Natural killer cell (primary cell): ENCODE measurements around the gene SCFD2. TPM values are rescaled to one million over a fixed set of nuclear protein-coding genes. Genes with fewer than 3 reads are reported as not detected.
"Not testable (repeated sequence)": the region's sequence is repeated elsewhere in the genome, so short reads cannot be mapped to it uniquely, and the experiment has no call there.

Experiments used
- ATAC-seq, 3 donors: fragments of 150-1000 bp in 2 of 3; fragments of 200-7000 bp in 1 of 3; cut with Tn5 transposase; 1 replicate in 1 of 3; 2 replicates in 2 of 3; pipeline ENCODE4 v1.10.0; 2021; ENCODE audit warnings: mild to moderate bottlenecking in 2 of 3, moderate library complexity in 2 of 3
- DNase-seq, 2 donors: peaks; one replicate each; pipeline versions ENCODE4 v3.0.0 to v3.0.0-alpha.2; 2013 to 2021; ENCODE audit warnings: mixed read lengths in 1 of 2
- H3K27ac ChIP-seq: one replicate; pipeline ENCODE4 v1.5.1; 2013; ENCODE audit warnings: mild to moderate bottlenecking, low read length
- H3K27me3 ChIP-seq: one replicate; pipeline ENCODE4 v1.6.1; 2013; ENCODE audit warnings: low read length; ENCODE audit not compliant: control insufficient read depth, insufficient read depth
- H3K36me3 ChIP-seq: one replicate; pipeline ENCODE4 v1.6.1; 2013; ENCODE audit warnings: low read length; ENCODE audit not compliant: control insufficient read depth, insufficient read depth
- H3K4me1 ChIP-seq: one replicate; pipeline ENCODE4 v1.6.1; 2013; ENCODE audit warnings: low read length; ENCODE audit not compliant: control insufficient read depth, insufficient read depth
- H3K4me3 ChIP-seq: one replicate; pipeline ENCODE4 v1.5.1; 2013; ENCODE audit warnings: low read length
- H3K9me3 ChIP-seq: one replicate; pipeline ENCODE4 v1.6.1; 2013; ENCODE audit warnings: low read length; ENCODE audit not compliant: control insufficient read depth, insufficient read depth
- H3K27ac Mint-ChIP-seq, 2 donors: one replicate each; pipeline ENCODE4 v1.8.0; 2022; ENCODE audit warnings: mild to moderate bottlenecking in 2 of 2, mixed read lengths in 2 of 2, moderate library complexity in 1 of 2
- H3K27me3 Mint-ChIP-seq, 2 donors: one replicate each; pipeline ENCODE4 v1.8.0; 2022; ENCODE audit warnings: low read depth in 2 of 2, mixed read lengths in 2 of 2
- H3K36me3 Mint-ChIP-seq: one replicate; pipeline ENCODE4 v1.8.0; 2022; ENCODE audit warnings: mixed read lengths
- H3K4me1 Mint-ChIP-seq, 2 donors: one replicate each; pipeline ENCODE4 v1.8.0; 2022; ENCODE audit warnings: mixed read lengths in 2 of 2
- H3K4me3 Mint-ChIP-seq: one replicate; pipeline ENCODE4 v1.8.0; 2022; ENCODE audit warnings: mild to moderate bottlenecking, moderate library complexity, mixed read lengths
- H3K9me3 Mint-ChIP-seq, 2 donors: one replicate each; pipeline ENCODE4 v1.8.0; 2022; ENCODE audit warnings: mixed read lengths in 2 of 2
- WGBS: methylation state at CpG from one replicate; pipeline ENCODE4 v1.1.7; 2013; ENCODE audit warnings: missing lambda C conversion rate; ENCODE audit not compliant: insufficient coverage; 5-methylcytosine and 5-hydroxymethylcytosine counted together
- intact Hi-C: fragments of 100-400 bp; cut with micrococcal nuclease; formaldehyde crosslinking; loops from one replicate; pipeline ENCODE4 v1.14.2; 2022
- total RNA-seq, 4 donors: library from RNA; stranded (reverse); fragments of 120-200 nt in 1 of 4; gene quantifications; one replicate each; pipeline versions ENCODE4 v1.2.3 to v1.2.4, GENCODE V29; 2013 to 2022
- TF ChIP-seq, protein P1 (sequence below): fragments of 200-600 bp; IDR thresholded peaks from one replicate; pipeline ENCODE4 v1.8.0; 2022; ENCODE audit warnings: antibody characterized with exemption

Gene SCFD2
- total RNA-seq, 3 donors from 2014 or later (not counting 1 experiment from before 2014, with no cell fraction given): 26.4 to 29.4 (median 28.9) TPM

DNA sequence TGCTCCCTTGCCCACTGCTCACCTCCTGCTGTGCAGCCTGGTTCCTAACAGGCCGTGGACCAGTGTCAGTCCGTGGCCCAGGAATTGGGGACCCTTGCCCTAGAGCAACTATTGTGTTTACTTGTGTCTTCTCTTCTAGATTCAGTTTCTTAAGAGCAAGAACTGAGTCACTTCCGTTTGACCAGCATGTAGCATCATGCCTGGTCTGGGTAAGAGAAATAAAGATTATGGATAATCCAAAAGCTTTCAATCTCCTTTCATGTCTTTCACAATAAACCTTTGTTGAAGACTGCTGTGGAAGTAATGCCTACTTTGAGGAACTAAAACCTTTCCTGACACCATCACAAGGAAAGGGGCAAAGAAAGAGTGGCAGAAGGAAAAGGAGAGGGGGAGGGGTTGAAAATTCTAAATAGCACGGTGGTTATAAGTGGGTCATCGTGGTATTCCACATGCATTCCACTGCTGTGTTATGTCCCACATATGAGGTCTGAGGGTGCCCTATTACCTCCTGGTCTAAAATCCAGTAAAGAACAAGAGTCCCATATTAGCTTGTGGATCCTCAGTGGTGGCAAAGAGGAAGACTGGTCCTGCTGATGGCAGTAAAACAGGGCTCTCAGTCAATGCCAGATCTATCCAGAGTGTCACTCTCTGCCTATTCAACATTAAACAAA is 370.4 kb downstream of the SCFD2 start:
- ATAC-seq (no peak), DNase-seq (no peak)
- intact Hi-C loops: no loop called here
- Histone ChIP-seq H3K4me1 (peaks cover 3% of the 10 kb centered on the region), H3K27ac (no peak overlapping the region), H3K27me3 (no peaks in the 10 kb centered on the region), H3K9me3 (no peaks in the 10 kb centered on the region), H3K4me3 (no peak overlapping the region), H3K36me3 (no peaks in the 10 kb centered on the region)
- Mint-ChIP-seq H3K4me3 (no peak overlapping the region), H3K4me1 (peaks cover 18 to 25% of the 10 kb centered on the region in 2 donors), H3K27ac (no peak overlapping the region), H3K27me3 (no peaks in the 10 kb centered on the region), H3K36me3 (no peaks in the 10 kb centered on the region), H3K9me3 (no peaks in the 10 kb centered on the region)
- TF ChIP-seq, protein P1, sequence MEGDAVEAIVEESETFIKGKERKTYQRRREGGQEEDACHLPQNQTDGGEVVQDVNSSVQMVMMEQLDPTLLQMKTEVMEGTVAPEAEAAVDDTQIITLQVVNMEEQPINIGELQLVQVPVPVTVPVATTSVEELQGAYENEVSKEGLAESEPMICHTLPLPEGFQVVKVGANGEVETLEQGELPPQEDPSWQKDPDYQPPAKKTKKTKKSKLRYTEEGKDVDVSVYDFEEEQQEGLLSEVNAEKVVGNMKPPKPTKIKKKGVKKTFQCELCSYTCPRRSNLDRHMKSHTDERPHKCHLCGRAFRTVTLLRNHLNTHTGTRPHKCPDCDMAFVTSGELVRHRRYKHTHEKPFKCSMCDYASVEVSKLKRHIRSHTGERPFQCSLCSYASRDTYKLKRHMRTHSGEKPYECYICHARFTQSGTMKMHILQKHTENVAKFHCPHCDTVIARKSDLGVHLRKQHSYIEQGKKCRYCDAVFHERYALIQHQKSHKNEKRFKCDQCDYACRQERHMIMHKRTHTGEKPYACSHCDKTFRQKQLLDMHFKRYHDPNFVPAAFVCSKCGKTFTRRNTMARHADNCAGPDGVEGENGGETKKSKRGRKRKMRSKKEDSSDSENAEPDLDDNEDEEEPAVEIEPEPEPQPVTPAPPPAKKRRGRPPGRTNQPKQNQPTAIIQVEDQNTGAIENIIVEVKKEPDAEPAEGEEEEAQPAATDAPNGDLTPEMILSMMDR: no peak
- 79% methylated on average over 5 of the region's 5 CpGs for WGBS

DNA sequence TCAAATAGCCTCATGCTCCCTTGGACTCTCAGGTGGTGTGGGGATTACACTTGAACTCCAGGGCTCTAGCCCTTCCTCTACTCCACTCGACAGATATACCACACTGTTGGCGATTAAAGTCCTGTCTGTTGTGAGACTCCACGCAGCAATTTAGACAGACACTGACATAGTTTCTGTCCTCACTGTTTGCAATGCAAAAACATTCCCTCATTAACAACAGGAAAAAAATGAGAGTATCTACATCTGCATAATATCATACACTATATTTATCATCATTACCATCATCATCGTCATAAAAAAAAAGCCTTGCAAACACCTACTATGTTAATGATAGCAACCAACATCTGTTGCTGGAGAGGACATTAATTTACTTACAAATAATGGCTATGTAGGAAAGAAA is 371.3 kb downstream of the SCFD2 start:
- no peak overlapping the region for H3K4me3 Mint-ChIP-seq
- WGBS: 94% methylated on average over 3 of the region's 4 CpGs
- H3K36me3 Mint-ChIP-seq: no peaks in the 10 kb centered on the region
- H3K27ac Mint-ChIP-seq: no peak overlapping the region
- Histone ChIP-seq H3K4me3 (no peak overlapping the region), H3K4me1 (peaks cover 3% of the 10 kb centered on the region), H3K9me3 (no peaks in the 10 kb centered on the region), H3K36me3 (no peaks in the 10 kb centered on the region), H3K27me3 (no peaks in the 10 kb centered on the region), H3K27ac (no peak overlapping the region)
- peaks cover 14 to 22% of the 10 kb centered on the region in 2 donors for H3K4me1 Mint-ChIP-seq
- TF ChIP-seq, protein P1: no peak
- DNase-seq (no peak), ATAC-seq (no peak)
- intact Hi-C loops: no loop called here
- no peaks in the 10 kb centered on the region for H3K27me3 Mint-ChIP-seq
- H3K9me3 Mint-ChIP-seq: no peaks in the 10 kb centered on the region

DNA sequence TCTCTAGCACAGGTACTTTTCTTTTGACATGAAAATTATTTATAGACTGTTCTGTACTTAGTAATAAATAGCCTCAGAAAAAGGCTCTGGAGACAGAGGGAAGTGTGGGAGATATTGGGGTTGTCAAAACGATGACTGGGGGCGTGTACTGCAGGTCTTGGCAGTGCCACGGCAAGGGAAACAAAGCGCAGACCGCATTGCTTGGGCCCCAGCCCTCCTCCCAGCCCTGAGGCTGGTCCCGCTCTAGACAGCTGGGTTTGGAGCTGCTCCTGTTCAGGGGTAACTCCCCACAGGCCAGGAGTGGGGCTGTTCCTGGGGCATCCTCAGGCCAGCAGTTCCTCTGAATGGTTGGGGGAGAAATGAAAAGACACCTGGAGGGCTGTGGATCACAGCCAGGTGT is 372.1 kb downstream of the SCFD2 start:
- peaks cover 6 to 14% of the 10 kb centered on the region in 2 donors for H3K4me1 Mint-ChIP-seq

DNA sequence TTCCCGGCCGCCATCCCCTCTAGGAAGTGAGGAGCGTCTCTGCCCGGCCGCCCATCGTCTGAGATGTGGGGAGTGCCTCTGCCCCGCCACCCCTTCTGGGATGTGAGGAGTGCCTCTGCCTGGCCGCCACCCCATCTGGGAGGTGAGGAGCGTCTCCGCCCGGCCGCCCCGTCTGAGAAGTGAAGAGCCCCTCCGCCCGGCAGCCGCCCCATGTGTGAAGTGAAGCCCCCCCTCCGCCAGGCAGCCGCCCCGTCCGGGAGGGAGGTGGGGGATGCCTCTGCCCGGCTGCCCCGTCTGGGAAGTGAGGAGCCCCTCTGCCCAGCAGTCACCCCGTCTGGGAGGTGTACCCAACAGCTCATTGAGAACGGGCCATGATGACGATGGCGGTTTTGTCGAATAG is 373.3 kb downstream of the SCFD2 start:
- H3K9me3 ChIP-seq, H3K4me3 ChIP-seq, H3K27me3 Mint-ChIP-seq, H3K27ac ChIP-seq, H3K9me3 Mint-ChIP-seq, H3K4me1 ChIP-seq, intact Hi-C loops, H3K4me1 Mint-ChIP-seq, H3K36me3 ChIP-seq, H3K27ac Mint-ChIP-seq, DNase-seq, H3K36me3 Mint-ChIP-seq, H3K4me3 Mint-ChIP-seq, ATAC-seq, H3K27me3 ChIP-seq: not testable (repeated sequence)
- 96% methylated on average over 21 of the region's 27 CpGs for WGBS

More for the DNA sequence above, 372.1 kb downstream of the SCFD2 start:
- Histone ChIP-seq H3K9me3 (no peaks in the 10 kb centered on the region), H3K27ac (no peak overlapping the region), H3K4me1 (peaks cover 3% of the 10 kb centered on the region), H3K4me3 (no peak overlapping the region), H3K27me3 (no peaks in the 10 kb centered on the region), H3K36me3 (no peaks in the 10 kb centered on the region)
- Mint-ChIP-seq H3K36me3 (no peaks in the 10 kb centered on the region), H3K27ac (no peak overlapping the region), H3K27me3 (no peaks in the 10 kb centered on the region), H3K9me3 (no peaks in the 10 kb centered on the region), H3K4me3 (no peak overlapping the region)
- WGBS: 89% methylated on average over 6 of the region's 6 CpGs
- DNase-seq (no peak), ATAC-seq (no peak)
- intact Hi-C loops: no loop called here
- TF ChIP-seq, protein P1: no peak
